Thyroid gland (tissue), 4 donors: ENCODE measurements around the gene PLPP1. TPM values are rescaled to one million over a fixed set of nuclear protein-coding genes. Genes with fewer than 3 reads are reported as not detected.

Experiments
- DNase-seq, 2 donors: peaks; one replicate each; pipeline ENCODE4 v3.0.0-alpha.2; 2019
- H3K27ac ChIP-seq, 3 donors: fragments of 200-600 bp; sonication (generic); 1 replicate in 2 of 3; 2 replicates in 1 of 3; pipeline ENCODE4 v1.5.1; 2016 to 2019; ENCODE audit warnings: mild to moderate bottlenecking in 1 of 3, moderate library complexity in 1 of 3
- H3K27me3 ChIP-seq: fragments of 200-600 bp; sonication (generic); one replicate; pipeline ENCODE4 v1.5.1; 2019
- H3K36me3 ChIP-seq, 2 donors: fragments of 200-600 bp; sonication (generic); one replicate each; pipeline ENCODE4 v1.5.1; 2016 to 2019
- H3K4me1 ChIP-seq, 2 donors: fragments of 200-600 bp; sonication (generic); one replicate each; pipeline ENCODE4 v1.5.1; 2017 to 2019
- H3K4me3 ChIP-seq, 3 donors: fragments of 200-600 bp; sonication (generic); replicated peaks in 1 of 3; 1 replicate in 2 of 3; 2 replicates in 1 of 3; pipeline ENCODE4 v1.5.1; 2016; ENCODE audit warnings: mild to moderate bottlenecking in 1 of 3
- H3K9me3 ChIP-seq: fragments of 200-600 bp; sonication (generic); one replicate; pipeline ENCODE4 v1.5.1; 2017
- POLR2A ChIP-seq, 2 donors: fragments of 450-650 bp; IDR thresholded peaks; one replicate each; pipeline ENCODE4 v1.6.1; 2017; ENCODE audit warnings: antibody characterized with exemption in 2 of 2, mild to moderate bottlenecking in 2 of 2, moderate library complexity in 1 of 2
- WGBS, 2 donors: methylation state at CpG; one replicate each; pipeline ENCODE4 v1.1.5; 2017; 5-methylcytosine and 5-hydroxymethylcytosine counted together
- intact Hi-C: fragments of 100-400 bp; cut with DNase I; formaldehyde crosslinking; loops from one replicate; pipeline ENCODE4 v1.15.1; 2023
- total RNA-seq, 4 donors: library from RNA; depleted of rRNA; stranded (reverse); fragments of >200 nt; gene quantifications; one replicate each; pipeline ENCODE4 v1.2.3, GENCODE V29; 2016
- TF ChIP-seq, protein P1 (sequence below), 6 experiments: fragments of 200-600 bp in 3 of 6; fragments of 450-650 bp in 3 of 6; sonication (generic) in 3 of 6; IDR thresholded peaks; one replicate each; pipeline ENCODE4 v1.5.1; 2016 to 2019; ENCODE audit warnings: antibody characterized with exemption in 6 of 6, mild to moderate bottlenecking in 2 of 6, inconsistent platforms in 1 of 6, moderate library complexity in 1 of 6

PLPP1 gene
- total RNA-seq, 4 donors from 2014 or later, result 172 to 284 (median 248) TPM

DNA sequence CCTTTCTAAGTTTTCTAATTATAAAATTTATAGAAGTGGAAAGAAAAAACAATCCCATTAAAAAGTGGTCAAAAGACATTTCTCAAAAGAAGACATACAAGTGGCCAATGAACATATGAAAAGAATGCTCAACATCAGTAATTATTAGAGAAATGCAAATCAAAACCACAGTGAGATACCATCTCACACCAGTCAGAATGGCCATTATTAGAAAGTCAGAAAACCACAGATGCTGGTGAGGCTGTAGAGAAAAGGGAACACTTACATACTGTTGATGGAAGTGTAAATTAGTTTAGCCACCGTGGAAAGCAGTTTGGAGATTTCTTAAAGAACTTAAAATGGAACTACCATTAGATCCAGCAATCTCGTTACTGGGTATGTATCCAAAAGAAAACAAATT is 23.7 kb upstream of the PLPP1 start:
- no peaks in the 10 kb centered on the region for H3K4me1 ChIP-seq
- intact Hi-C loops, result no loop called here
- H3K9me3 ChIP-seq, result no peaks in the 10 kb centered on the region
- DNase-seq, result no peak
- WGBS, 2 donors, result 94 to 96% methylated on average over 2 of the region's 2 CpGs
- H3K27me3 ChIP-seq, result no peaks in the 10 kb centered on the region
- no peak overlapping the region for H3K4me3 ChIP-seq
- no peaks in the 10 kb centered on the region for H3K36me3 ChIP-seq
- no peak overlapping the region for H3K27ac ChIP-seq
- TF ChIP-seq POLR2A (IDR thresholded peaks at IDR 0.05), result no peak
- TF ChIP-seq, protein P1, sequence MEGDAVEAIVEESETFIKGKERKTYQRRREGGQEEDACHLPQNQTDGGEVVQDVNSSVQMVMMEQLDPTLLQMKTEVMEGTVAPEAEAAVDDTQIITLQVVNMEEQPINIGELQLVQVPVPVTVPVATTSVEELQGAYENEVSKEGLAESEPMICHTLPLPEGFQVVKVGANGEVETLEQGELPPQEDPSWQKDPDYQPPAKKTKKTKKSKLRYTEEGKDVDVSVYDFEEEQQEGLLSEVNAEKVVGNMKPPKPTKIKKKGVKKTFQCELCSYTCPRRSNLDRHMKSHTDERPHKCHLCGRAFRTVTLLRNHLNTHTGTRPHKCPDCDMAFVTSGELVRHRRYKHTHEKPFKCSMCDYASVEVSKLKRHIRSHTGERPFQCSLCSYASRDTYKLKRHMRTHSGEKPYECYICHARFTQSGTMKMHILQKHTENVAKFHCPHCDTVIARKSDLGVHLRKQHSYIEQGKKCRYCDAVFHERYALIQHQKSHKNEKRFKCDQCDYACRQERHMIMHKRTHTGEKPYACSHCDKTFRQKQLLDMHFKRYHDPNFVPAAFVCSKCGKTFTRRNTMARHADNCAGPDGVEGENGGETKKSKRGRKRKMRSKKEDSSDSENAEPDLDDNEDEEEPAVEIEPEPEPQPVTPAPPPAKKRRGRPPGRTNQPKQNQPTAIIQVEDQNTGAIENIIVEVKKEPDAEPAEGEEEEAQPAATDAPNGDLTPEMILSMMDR (IDR thresholded peaks at IDR 0.05), result no peak

DNA sequence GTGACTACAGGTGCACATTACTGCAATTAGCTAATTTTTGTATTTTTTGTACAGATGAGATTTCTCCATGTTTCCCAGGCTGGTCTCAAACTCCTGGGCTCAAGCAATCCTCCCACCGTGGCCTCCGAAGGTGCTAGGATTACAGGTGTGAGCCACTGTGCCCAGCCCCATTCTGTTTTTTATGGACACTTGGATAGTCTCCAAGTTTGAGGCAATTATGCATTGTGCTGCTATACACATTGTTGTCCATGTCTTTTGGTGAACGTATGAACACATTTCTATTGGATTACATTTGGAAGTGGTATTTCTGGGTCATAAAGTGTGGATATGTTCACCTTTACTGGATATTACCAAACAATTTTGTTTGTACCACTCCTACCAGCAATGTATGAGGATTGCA is 22.4 kb upstream of the PLPP1 start:
- H3K9me3 ChIP-seq, result no peaks in the 10 kb centered on the region
- H3K4me3 ChIP-seq, result no peak overlapping the region
- TF ChIP-seq, protein P1 (IDR thresholded peaks at IDR 0.05), result no peak
- TF ChIP-seq POLR2A (IDR thresholded peaks at IDR 0.05), result no peak
- no peak overlapping the region for H3K27ac ChIP-seq
- no peaks in the 10 kb centered on the region for H3K27me3 ChIP-seq
- H3K4me1 ChIP-seq, result no peaks in the 10 kb centered on the region
- DNase-seq, result no peak
- intact Hi-C loops, result no loop called here
- H3K36me3 ChIP-seq, result no peaks in the 10 kb centered on the region
- WGBS, 2 donors, result 82 to 92% methylated on average over 3 of the region's 3 CpGs

DNA sequence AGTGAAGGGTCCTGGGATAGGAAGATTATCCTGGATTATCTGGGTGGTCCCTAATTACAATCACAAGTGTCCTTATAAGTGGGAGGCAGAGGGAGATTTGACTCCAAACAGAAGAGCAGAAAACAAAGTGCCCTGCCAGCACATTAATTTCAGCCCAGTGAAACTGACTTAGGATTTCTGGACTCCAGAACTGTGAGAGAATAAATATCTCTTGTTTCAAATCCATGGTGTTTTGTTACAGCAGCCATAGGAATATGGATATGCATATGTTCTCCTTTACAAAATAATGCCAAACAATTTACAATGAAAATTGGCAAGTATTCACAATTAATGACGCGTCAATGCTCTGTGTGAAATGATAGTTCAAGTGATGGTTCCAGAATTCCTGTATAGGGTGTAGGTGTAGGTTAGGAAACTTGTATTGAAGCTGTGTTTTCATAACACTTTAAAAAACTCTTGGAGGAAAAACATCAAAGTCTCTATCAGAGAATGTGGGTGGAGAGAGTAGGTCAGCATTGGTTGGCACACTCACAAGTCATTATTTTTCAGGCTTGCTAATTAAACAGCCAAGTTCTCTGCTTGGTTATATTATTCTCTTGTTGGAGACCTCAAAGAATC is 19.9 kb upstream of the PLPP1 start:
- Histone ChIP-seq H3K27ac (no peak overlapping the region), H3K9me3 (no peaks in the 10 kb centered on the region), H3K36me3 (no peaks in the 10 kb centered on the region), H3K4me3 (no peak overlapping the region), H3K4me1 (no peaks in the 10 kb centered on the region), H3K27me3 (no peaks in the 10 kb centered on the region)
- intact Hi-C loops, result no loop called here
- TF ChIP-seq, protein P1 (IDR thresholded peaks at IDR 0.05), result no peak
- TF ChIP-seq POLR2A (IDR thresholded peaks at IDR 0.05), result no peak
- DNase-seq, result no peak
- WGBS, 2 donors, result 82 to 85% methylated on average over 2 of the region's 2 CpGs

DNA sequence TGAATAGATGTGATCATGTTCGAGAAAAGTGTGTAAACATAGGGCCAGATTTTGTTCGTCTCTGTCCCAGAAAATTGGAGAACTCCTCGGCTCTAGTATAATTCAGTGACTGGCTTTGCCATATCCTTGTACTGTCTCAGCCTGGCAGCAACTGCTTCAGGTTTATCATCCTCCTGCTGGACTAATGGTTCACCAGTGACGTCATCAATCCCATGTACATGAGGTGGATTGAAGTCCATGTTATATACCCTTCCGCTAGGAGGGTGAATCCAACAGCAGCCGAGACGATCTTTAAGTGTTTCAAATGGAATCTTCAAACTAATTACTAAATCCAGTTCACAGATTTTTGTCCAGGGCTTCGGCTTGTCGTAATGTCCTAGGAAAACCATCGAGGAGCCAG is 17.1 kb upstream of the PLPP1 start:
- intact Hi-C loops, result no loop called here
- Histone ChIP-seq H3K36me3 (no peaks in the 10 kb centered on the region), H3K4me1 (no peaks in the 10 kb centered on the region), H3K4me3 (no peak overlapping the region), H3K9me3 (no peaks in the 10 kb centered on the region), H3K27ac (no peak overlapping the region), H3K27me3 (no peaks in the 10 kb centered on the region)
- 94 to 95% methylated on average over 10 of the region's 10 CpGs for WGBS, 2 donors
- no peak for DNase-seq
- TF ChIP-seq, protein P1 (IDR thresholded peaks at IDR 0.05), result no peak

DNA sequence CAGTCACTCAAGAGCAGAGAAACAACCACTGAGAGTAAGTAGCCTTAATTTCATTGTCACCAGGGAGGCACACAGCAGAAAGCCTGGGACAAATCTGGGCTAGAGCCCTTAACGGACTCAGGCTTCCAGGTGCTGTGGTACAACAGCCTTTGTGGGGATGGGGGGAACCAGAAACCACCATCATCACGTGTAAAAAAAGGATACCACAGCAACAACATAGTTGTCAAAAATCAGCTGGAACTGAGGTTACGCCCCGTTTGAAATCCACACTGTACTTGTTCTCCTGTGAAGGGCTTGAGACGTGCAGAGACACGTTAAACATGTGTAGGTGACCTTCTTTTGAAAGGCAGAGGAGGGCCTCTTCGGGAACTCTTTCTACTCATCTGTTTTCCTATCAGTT is 16.6 kb upstream of the PLPP1 start:
- Histone ChIP-seq H3K36me3 (no peaks in the 10 kb centered on the region), H3K9me3 (no peaks in the 10 kb centered on the region), H3K27ac (no peak overlapping the region), H3K4me1 (no peaks in the 10 kb centered on the region), H3K4me3 (no peak overlapping the region), H3K27me3 (no peaks in the 10 kb centered on the region)
- DNase-seq, result no peak
- no peak for TF ChIP-seq POLR2A (IDR thresholded peaks at IDR 0.05)
- TF ChIP-seq, protein P1 (IDR thresholded peaks at IDR 0.05), result no peak
- intact Hi-C loops, result no loop called here
- WGBS, 2 donors, result 75 to 83% methylated on average over 7 of the region's 7 CpGs
